GM12878 (cell line): ENCODE results near the gene TRAPPC2B. TPM values are rescaled to one million over a fixed set of nuclear protein-coding genes. Genes with fewer than 3 reads are reported as not detected.

Experiments
- CBFB ChIP-seq: IDR thresholded peaks from 2 replicates; pipeline ENCODE4 v1.6.1; 2016; ENCODE audit warnings: antibody characterized with exemption, low read depth
- CBX5 ChIP-seq: sonication (generic); IDR thresholded peaks from 2 replicates; pipeline ENCODE4 v1.6.1; 2016; ENCODE audit warnings: low read depth, moderate library complexity, mild to moderate bottlenecking, inconsistent platforms
- EGR1 ChIP-seq, 2 experiments: IDR thresholded peaks; 1 replicate in 1 of 2; 2 replicates in 1 of 2; pipeline ENCODE4 v1.6.1; 2011 to 2012; ENCODE audit warnings: low read depth in 2 of 2, low read length in 2 of 2, borderline replicate concordance in 1 of 2, mild to moderate bottlenecking in 1 of 2, moderate library complexity in 1 of 2
- FOXM1 ChIP-seq: IDR thresholded peaks from 2 replicates; pipeline ENCODE4 v1.6.1; 2012; ENCODE audit warnings: low read depth, mild to moderate bottlenecking, inconsistent platforms, low read length, moderate library complexity
- HDGF ChIP-seq: fragments of 450-650 bp; IDR thresholded peaks from 2 replicates; pipeline ENCODE4 v1.6.1; 2016; ENCODE audit warnings: antibody characterized with exemption
- NBN ChIP-seq: fragments of 450-650 bp; IDR thresholded peaks from 2 replicates; pipeline ENCODE4 v1.6.1; 2016
- NFIC ChIP-seq: IDR thresholded peaks from 2 replicates; pipeline ENCODE4 v1.6.1; 2012; ENCODE audit warnings: low read depth, mild to moderate bottlenecking, inconsistent platforms, low read length, moderate library complexity
- RELA ChIP-seq: fragments of 450-650 bp; IDR thresholded peaks from 2 replicates; pipeline ENCODE4 v1.8.0; 2014; ENCODE audit warnings: borderline replicate concordance; ENCODE audit not compliant: partially characterized antibody
- SRF ChIP-seq, 2 experiments: IDR thresholded peaks; 2 replicates each; pipeline ENCODE4 v1.6.1; 2011; ENCODE audit warnings: low read depth in 2 of 2, low read length in 2 of 2, mild to moderate bottlenecking in 1 of 2, moderate library complexity in 1 of 2
- STAT3 ChIP-seq: IDR thresholded peaks from 2 replicates; pipeline ENCODE4 v1.6.1; 2011; ENCODE audit warnings: low read depth, low read length, improper control_type of control experiment
- polyA plus RNA-seq, 11 experiments: library from polyadenylated mRNA; depleted of rRNA in 4 of 11; unstranded in 6 of 11; stranded (reverse) in 5 of 11; fragments of >200 nt; fragmentation: Nextera tagmentation in 4 of 11; fragmentation: Illumina TruSeq in 1 of 11; extraction: Ambion mirVana in 4 of 11; extraction: Trizol in 1 of 11; gene quantifications; 1 replicate in 1 of 11; 2 replicates in 10 of 11; pipeline versions ENCODE4 v1.2.1 to v1.2.3, GENCODE V29; 2011 to 2016; ENCODE audit warnings: inconsistent platforms in 2 of 11, missing spikeins in 2 of 11, low read depth in 1 of 11
- total RNA-seq, 4 experiments: library from RNA; depleted of rRNA in 3 of 4; stranded (reverse); fragments of >200 nt in 3 of 4; fragmentation: Illumina TruSeq in 1 of 4; extraction: Trizol in 1 of 4; gene quantifications; 2 replicates each; pipeline versions ENCODE4 v1.2.1 to v1.2.3, GENCODE V29; 2013 to 2021
- TF ChIP-seq, protein P1 (sequence below): fragments of 450-650 bp; IDR thresholded peaks from 2 replicates; pipeline ENCODE4 v1.6.1; 2016; ENCODE audit warnings: mild to moderate bottlenecking, moderate library complexity, borderline replicate concordance

Gene TRAPPC2B
- total and polyA plus RNA-seq, 10 of the 15 experiments (the other 5 are each of a cell fraction or from before 2014, with no cell fraction given) = 10.6 to 86.4 (median 25.6) TPM

GRCh38 chr19:57350877-57351805, 12.2 kb upstream of the TRAPPC2B start, which contains the start of gene ZNF304 (continued):
- TF ChIP-seq SRF (IDR thresholded peaks at IDR 0.05; ENCODE audit: low read depth in 2 of 2, low read length in 2 of 2) = peak in 1 of 2 experiments; percentile 73; a peak in 1 of 4 replicates
- TF ChIP-seq NFIC = no peak
- no peak for TF ChIP-seq CBX5
- no peak; the same call in 1 of the 2 replicates for TF ChIP-seq HDGF
- TF ChIP-seq, protein P1, sequence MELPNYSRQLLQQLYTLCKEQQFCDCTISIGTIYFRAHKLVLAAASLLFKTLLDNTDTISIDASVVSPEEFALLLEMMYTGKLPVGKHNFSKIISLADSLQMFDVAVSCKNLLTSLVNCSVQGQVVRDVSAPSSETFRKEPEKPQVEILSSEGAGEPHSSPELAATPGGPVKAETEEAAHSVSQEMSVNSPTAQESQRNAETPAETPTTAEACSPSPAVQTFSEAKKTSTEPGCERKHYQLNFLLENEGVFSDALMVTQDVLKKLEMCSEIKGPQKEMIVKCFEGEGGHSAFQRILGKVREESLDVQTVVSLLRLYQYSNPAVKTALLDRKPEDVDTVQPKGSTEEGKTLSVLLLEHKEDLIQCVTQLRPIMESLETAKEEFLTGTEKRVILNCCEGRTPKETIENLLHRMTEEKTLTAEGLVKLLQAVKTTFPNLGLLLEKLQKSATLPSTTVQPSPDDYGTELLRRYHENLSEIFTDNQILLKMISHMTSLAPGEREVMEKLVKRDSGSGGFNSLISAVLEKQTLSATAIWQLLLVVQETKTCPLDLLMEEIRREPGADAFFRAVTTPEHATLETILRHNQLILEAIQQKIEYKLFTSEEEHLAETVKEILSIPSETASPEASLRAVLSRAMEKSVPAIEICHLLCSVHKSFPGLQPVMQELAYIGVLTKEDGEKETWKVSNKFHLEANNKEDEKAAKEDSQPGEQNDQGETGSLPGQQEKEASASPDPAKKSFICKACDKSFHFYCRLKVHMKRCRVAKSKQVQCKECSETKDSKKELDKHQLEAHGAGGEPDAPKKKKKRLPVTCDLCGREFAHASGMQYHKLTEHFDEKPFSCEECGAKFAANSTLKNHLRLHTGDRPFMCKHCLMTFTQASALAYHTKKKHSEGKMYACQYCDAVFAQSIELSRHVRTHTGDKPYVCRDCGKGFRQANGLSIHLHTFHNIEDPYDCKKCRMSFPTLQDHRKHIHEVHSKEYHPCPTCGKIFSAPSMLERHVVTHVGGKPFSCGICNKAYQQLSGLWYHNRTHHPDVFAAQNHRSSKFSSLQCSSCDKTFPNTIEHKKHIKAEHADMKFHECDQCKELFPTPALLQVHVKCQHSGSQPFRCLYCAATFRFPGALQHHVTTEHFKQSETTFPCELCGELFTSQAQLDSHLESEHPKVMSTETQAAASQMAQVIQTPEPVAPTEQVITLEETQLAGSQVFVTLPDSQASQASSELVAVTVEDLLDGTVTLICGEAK = peak; percentile 75
- no peak for TF ChIP-seq FOXM1
- no peak; a peak in 1 of 3 replicates for TF ChIP-seq EGR1 (IDR thresholded peaks at IDR 0.05; ENCODE audit: borderline replicate concordance in 1 of 2, low read depth in 2 of 2, low read length in 2 of 2)
- TF ChIP-seq RELA = no peak
- TF ChIP-seq STAT3 = no peak
- TF ChIP-seq CBFB = peak; percentile 28; the same call in 1 of the 2 replicates
- TF ChIP-seq NBN = peak; percentile 63; the same call in 1 of the 2 replicates
